Stimulated activated CD4-positive, alpha-beta T cell treated with anti-CD3 and anti-CD28 coated beads, Interleukin-4, amount 100 ng/mL, for 1 hour (primary cell): ENCODE data around the gene UBASH3A.
A peak's percentile ranks its signal among the peaks of the same experiment; 100 is the strongest.

Source experiments
- DNase-seq: peaks from one replicate; pipeline ENCODE4 v3.0.0-alpha.2; 2020

The UBASH3A gene

GRCh38 chr21:42403611-42404231 lies at the start of gene UBASH3A:
Gene UBASH3A (plus strand): TSS chr21:42403902. CDS start chr21:42403946, 44 bp downstream.
- DNase-seq = peak; percentile 38

DNA sequence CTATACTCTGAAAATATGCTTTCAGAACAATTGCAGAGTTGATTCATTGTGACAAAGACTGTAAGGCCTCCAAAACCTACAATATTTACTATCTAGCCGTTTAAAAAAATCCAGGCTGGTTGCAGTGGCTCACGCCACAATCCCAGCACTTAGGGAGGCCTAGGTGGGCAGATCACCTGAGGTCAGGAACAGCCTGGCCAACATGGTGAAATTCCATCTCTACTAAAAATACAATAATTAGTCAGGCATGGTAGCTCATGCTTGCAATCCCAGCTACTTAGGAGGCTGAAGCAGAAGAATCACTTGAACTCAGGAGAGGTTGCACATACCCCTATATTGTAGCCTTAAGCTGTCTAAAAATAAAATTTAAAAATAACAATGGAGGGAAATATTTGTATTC lies 47.7 kb upstream of the UBASH3A start:
- no peak for DNase-seq

DNA sequence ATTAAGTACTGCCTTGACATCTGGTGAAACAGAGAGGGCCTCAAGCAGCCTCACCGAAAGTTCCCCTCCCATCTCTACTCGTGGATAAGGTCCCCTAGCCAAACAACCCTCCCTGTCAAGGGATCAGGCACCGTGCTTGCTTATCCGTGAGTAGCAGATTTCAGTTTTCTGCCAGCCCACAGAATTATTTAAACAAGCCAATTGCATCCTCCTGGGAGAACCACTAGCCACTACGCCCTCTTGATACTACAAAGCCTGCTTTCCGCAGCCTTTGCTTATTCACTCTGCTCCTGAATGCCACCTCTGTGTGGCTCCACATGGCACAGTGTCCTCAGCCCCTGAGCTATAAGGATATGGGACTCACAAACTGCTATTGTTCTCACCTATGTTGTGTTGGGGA lies 47.1 kb upstream of the UBASH3A start:
- DNase-seq = no peak

DNA sequence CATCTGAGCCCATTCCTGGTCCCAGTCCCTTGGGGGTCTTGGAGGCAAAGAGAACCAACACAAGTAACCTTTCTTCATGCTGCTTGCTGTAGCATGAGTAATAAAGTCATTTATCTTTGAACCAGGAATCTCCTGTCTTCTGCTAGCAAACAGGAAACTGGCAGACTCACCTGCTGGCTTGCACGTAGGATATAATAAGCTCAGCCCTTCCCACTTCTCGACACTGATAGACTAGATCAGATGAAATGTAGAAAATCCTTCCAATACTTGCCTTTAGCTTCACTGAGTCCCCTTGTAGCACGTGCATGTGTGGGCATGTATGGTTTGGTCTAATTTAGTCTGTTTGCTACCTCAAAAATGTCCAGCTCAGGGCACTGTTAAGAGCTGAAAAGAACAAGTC lies 46.4 kb upstream of the UBASH3A start:
- DNase-seq = no peak

DNA sequence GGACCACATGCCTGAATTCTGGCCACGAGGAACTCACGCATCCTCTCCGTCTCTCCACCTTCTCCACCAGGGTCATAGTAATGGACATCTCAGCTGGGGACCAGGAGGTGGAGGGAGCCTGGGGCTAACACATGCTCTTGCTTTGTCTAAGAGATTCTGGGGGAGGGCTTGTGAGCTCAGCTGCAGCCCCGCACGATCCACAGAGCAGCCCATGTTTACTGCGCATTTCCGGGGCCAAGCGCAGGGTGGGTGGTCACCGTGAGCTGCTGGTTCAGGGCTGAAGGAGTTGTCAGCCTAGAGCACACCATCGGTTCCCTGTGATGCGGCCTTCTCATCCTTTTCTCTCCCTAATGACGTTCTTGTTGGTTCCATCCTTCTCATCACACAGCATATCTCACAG lies 45.4 kb upstream of the UBASH3A start:
- no peak for DNase-seq

DNA sequence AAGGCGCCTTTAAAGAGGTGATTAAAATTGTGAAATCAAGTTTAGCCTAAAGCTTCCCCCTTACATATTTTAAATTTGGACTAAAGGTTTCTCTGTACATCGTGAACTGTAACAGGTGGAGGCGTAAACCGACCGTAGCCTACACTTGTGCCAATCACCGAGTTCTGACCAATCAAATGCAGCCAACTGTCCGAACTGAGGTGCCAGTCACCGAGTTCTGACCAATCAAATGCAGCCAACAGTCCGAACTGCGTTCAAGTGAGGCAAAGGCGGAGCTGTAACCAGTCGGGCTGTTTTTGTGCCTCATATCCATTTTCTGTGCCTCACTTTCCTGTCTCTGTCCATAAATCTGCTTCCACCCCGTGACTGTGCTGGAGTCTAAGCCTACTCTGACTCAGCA lies 44.8 kb upstream of the UBASH3A start:
- no peak for DNase-seq

DNA sequence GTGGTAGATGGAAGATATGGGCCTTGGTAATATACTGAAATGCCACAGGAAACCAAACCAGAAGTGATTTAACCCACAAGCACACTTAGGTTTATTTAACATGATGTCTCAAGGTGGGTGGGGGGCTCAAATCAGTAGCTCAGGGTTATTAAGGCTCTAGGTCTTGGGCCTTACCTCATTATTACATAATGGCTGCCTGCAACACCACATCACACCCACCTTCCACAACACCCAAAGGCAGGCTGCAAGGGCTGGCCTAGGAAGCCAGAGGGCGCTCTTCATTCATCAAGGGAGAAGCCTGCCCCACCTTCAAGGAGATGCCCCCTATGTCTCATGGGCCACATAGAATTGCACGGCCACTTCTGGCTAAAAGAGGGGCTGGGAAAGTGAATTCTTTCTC lies 43.4 kb upstream of the UBASH3A start:
- no peak for DNase-seq

- no peak for DNase-seq
Measured at GRCh38 chr21:42361286-42361685, 42.4 kb upstream of the UBASH3A start.

- no peak for DNase-seq
Measured at GRCh38 chr21:42362198-42362597, 41.5 kb upstream of the UBASH3A start.

- DNase-seq = no peak
Measured at GRCh38 chr21:42362700-42363099, 41.0 kb upstream of the UBASH3A start.

DNA sequence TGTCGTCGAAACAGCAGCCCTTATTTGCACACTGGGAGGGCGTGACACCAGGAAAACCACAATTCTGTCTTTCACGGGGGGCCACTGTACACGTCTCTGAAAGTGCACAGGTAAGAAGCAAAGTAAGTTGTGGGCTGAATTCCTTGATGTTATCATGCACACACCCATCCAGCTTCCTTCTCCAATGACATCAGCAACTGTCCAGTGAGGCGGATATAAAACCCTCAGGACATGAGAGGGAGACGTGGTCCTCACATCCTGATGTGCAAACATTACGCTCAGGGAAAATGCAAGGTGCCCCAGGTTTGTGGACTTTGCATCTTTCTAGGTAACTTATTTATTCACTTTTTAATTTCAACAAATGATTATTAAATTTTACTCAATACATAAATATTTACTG lies 40.4 kb upstream of the UBASH3A start:
- DNase-seq = no peak

DNA sequence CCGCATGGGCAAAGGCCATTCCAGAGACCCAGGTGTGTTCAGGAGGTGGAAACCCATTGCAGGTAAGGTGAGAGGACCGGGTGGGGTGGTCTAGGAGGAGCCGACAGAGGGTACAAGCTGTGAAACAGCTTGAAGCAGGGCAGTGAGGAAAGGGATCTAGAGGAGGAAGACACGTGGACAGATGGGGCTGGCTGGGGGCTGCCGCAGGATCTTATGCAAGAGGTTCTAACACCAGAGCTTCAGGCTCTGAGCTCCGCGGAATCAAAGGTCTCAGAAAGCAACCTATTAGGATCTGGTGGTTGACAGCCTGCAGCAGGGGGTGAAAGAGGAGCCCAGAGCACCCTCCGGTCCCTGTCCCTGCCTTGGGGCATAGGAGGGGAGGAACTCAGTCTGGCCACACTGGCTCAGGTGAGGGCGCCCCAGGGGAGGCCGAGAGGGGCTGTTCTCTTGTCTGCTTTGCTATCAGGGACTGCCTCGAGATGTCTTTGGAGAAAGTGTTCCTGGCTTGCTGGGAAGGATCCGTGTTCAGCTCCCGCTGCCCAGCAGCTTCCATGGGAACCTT lies 39.3 kb upstream of the UBASH3A start:
- no peak for DNase-seq

DNA sequence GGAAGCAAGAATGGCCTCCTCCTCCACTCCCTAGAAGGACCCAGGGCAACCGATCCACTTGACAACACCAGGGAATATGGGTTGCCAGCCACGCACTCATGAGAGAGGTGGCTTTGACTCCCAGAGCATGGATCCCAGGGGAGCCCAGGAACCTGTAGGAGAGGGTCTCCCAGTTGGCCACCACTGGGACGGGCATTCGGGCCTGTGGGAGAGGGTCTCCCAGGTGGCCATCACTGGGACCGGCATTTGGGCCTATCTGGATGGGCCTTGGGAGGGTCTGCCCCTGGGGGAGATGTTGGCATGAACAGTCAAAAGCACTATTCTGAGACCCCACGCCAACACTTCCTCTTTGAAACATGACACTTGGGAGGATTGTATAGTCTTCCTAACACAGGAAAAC lies 37.9 kb upstream of the UBASH3A start:
- no peak for DNase-seq

DNA sequence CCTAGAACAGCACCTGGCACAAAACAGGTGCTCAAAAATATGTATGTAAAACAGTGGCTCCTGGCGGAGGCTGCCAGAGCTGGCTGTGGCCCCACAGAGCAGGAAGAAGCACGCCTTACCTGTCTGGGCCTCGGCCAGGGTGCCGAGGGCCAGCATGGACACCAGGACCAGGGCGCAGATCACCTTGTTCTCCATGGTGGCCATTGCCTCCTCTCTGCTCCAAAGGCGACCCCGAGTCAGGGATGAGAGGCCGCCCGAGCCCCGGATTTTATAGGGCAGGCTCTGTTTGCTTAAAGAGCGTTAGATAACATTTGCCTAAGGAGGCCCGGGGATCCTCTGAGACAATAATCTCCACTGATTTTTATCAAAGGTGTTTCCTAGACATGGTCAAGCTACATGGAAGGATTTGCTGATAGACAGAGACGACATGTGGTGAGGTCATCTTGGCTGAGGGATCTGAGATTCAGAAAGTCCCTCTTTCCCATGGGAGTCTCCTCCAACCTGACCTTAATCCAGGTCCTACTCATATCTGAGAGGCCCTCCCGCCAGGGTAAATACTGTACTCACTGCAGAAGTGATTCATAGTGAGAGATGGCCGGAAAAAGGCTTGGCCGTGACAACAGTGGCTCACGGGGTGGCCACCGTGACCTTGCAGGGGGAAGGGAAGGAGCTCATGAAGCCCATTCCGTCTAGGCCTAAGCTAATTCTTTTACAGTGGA lies 37.3 kb upstream of the UBASH3A start, which contains the start of gene TFF1:
TSS of gene TFF1 (minus strand) at position 244 of the 719 bp plus-strand sequence. CDS start at position 204, 40 bp downstream.
- no peak for DNase-seq

- DNase-seq = no peak
Measured at GRCh38 chr21:42367367-42368165, 36.1 kb upstream of the UBASH3A start.

- no peak for DNase-seq
Measured at GRCh38 chr21:42369821-42370220, 33.9 kb upstream of the UBASH3A start.

DNA sequence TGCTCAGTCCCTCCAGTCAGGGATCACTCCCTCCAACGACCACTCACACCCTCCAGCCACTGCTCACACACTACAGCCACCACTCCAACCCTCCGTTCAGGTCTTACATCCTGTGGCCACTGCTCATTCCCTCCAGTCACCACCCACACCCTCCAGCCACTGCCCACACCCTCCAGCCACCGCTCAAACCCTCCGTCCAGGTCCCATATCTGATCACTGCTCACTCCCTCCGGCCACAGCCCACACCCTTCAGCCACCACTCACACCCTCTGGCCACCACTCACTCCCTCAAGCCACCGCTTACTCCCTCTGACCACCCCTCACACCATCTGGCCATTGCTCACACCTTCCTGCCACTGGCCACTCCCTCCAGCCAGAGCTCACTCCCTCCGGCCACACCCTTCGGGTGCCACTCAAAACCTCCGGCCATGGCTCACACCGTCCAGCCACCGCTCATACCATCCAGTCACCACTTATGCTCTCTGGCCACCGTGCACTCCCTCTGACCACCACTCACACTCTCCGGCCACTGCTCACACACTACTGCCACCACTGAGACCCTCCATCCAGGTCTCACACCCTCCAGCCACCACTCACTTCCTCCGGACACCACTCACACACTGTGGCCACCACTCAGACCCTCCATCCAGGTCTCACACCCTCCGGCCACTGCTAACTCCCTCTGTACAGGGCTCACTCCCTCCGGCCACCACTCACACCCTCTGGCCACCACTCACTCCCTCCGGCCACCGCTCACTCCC lies 32.6 kb upstream of the UBASH3A start:
- no peak for DNase-seq

DNA sequence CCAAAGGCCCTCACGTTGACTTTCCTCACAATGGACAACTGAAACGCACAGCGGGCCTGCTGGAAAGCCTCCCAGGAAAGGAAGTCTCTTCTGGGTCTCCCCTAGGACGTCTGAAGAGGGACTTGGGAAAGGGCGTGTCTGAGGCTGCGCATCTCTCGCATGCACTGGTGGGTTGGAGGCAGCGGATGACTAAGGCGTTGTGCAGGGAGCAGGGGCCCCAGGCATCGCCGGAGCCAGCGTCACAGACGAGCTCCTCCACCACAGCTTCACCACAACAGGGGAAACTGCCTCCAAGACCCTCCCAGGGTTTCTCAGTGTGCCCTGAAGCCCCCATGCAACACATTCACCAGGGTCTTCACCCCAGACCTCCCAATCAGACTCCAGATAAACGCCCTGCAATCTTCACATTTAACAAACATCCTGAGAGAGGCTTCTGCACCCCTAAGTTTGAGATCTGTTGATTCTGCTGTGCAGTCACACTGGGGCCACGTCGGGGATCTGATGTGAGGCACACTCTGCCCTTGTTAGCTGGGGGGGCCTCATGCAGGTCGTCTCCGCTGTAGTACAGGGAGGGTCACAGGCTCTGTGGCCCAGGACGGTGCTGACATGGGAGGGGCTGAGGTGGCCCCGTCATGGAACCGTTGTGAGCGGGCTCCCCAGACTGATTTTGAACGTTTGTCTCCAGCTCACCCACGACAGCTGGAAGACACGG lies 30.4 kb upstream of the UBASH3A start:
- DNase-seq = peak; percentile 14

GRCh38 chr21:42373908-42374455 lies 29.7 kb upstream of the UBASH3A start:
- DNase-seq = no peak

DNA sequence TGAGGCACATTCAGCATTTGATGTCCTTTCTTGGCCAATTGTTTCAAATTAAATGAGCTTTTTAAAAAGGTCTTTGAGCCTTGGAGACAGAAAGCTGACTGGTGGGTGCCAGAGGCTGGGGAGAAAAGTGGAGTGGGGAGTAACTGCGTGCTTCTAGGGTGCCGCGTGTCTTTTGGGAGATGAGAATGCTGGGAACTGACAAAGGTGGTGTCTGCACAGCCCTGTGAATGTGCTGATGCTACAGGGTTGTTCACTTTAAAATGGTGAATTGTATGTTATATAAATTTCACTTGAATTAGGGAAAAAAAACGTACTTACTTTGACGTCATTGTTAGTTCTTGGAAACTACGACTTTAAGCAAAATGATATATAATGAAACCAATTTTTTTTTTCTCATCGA lies 29.2 kb upstream of the UBASH3A start:
- DNase-seq = no peak

DNA sequence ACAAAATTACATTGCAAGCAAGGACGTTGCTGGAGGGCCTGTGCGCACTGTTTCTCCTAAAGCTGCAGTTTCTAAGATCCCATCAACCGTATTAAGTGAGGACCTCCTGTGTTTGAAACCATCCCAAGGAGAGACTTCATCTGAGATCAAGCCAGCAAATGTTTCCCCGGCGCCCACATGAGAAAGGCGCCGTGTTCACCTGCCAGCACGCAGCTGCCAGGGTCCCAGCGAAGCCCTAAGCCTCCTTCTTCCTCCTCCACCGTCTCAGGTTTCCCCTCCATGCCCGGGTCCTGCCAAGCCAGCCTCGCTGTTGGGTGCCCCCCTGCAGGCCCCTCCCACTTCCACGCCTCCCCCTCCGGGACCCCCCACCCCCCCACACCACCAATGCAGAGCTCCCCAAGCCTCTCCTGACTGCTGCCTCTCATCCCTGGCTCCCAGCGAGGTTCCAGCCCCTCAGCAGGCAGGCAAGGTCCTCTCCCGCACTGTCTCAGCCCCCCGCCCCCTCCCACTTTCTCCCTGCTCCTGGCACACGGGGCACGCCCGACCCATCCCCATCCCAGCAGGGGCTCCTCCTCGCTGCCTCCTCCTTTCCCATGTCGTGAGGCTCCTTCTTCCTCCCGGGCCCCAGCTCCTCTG lies 28.7 kb upstream of the UBASH3A start:
- DNase-seq = no peak
